Measurements from ENCODE around the gene C1QTNF9B.
"Not testable (repeated sequence)": the region's sequence is repeated elsewhere in the genome, so short reads cannot be mapped to it uniquely, and the experiment has no call there.

Gene C1QTNF9B

DNA sequence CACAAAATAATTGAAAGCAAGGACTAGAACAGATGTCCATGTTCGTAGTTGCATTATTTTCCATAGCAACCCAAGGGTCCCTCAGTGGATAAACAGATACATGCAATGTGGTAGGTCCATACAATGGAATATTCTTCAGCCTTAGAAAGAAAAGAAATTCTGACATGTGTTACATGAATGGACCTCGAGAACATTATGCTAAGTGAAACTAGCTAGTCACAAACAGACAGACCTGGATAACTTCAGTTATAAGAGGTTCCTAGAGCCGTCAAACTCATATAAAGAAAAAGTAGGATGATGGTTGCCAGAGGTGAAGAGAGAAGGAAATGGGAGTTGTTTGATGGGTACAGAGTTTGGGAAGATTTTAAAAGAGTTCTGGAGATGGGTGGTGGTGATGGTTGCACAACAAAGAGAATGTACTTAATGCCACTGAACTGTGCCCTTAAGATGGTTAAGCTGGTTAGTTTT lies at the start of gene C1QTNF9B:
TSS of gene C1QTNF9B (minus strand) at position 51 of the 468 bp plus-strand sequence.
- not testable (repeated sequence) for DNase-seq (ENCODE audit: low spot score)

- DNase-seq (ENCODE audit: low spot score): no peak
These were observed 49.6 kb upstream of the C1QTNF9B start for GRCh38 chr13:23946900-23947299.

GRCh38 chr13:23946067-23946466 lies 48.8 kb upstream of the C1QTNF9B start:
- DNase-seq (ENCODE audit: low spot score): no peak

- no peak for DNase-seq (ENCODE audit: low spot score)
These were observed 48.3 kb upstream of the C1QTNF9B start for GRCh38 chr13:23945612-23946011.

DNA sequence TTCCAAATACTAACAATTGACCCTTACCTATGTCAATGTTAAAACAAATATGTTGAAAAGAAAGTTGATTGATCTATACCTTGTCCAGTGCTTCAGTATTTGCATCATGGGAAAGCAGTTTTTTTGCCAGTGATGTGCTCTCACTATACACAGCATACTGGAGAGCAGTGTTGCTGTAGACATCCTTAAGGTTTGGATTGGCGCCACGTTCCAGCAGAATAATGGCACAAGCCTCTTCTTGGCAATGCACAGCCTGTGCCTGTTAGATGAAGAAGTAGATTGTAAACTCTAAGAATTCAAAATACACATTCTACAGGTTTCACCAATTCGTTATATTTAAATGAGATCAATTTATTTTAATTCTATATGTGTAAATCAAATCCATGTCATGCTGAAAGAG lies 43.9 kb upstream of the C1QTNF9B start:
- no peak for DNase-seq (ENCODE audit: low spot score)

- not testable (repeated sequence) for DNase-seq (ENCODE audit: low spot score)
These were observed 42.4 kb upstream of the C1QTNF9B start for GRCh38 chr13:23939666-23940065.

- no peak for DNase-seq (ENCODE audit: low spot score)
These were observed 37.2 kb upstream of the C1QTNF9B start for GRCh38 chr13:23934520-23934919.

DNA sequence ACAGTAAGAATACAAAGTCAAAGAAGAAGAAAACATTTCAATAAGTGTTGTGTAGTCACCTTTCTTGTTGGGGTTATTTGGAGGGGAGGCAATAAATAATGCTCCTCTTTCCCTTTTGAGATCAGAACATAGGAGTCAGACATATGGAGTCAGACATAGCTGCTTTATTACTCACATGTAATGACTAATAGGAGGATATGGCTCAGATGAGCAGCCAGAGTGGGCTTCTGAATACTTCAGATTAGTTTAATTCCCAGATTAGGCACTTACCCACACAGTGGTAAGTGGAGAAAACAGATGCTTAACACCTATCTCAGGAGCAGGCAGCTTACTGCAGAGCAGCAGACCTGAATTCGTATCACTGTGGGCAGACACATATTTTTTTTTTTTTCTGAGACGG lies 31.7 kb upstream of the C1QTNF9B start:
- DNase-seq (ENCODE audit: low spot score): peak; percentile 44

DNA sequence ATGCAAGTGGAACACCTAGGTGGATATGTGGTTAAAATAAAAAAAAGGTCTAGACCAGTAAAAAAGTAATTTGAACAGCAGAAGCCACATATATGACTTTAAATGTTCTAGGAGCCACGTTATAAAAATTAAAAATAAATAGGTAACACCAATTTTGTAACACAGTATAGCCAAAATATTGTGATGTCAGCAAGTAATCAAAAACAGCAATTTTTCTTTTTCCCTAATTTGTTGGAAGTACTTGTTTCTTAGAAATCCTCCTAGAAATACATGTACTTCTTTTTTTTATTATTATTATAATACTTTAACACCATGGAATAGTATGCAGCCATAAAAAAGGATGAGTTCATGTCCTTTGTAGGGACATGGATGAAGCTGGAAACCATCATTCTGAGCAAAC lies 25.7 kb upstream of the C1QTNF9B start:
- no peak for DNase-seq (ENCODE audit: low spot score)

DNA sequence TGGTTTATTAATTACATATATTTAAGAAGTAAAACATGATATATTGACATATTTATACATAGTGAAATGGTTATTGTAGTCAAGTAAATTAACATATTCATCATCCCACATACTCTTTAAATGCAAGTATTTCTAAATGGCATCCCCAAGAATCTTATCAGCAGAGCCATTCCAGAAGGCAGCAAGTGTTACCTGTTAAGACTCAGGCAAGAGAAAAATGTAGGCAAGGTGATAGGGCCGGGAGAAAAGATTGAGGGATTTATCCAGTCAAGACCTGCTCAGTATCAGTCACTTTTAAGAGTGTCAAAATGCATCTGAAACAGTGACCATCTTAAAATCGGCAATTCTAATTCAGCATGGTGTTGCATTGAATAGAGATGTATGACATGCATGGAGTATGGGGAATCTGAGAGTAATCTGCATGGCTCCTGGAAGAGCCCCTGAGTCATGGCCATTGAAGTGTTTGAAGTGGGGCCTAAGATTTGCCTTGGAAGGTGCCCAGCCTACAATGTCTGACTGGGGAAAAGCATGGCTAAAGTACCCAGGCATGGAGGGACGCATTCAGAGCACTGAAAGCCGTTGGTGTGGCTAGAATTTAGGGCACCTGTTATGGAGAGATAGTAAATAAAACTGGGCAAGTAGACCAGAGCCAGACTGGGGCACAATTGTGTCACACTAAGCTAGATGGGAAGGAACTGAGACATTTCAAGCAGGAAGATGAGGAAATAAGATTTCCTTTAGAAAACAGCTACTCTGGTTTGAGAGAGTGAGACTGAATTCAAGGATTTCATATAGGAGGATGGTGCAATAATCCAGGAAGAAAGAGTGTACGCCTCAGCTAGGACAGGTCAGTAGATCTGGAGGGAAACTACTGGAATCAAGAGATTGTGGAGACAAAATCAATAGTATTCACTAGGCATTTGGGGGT lies 25.0 kb upstream of the C1QTNF9B start:
- no peak for DNase-seq (ENCODE audit: low spot score)

GRCh38 chr13:23921451-23921888 lies 24.2 kb upstream of the C1QTNF9B start:
- DNase-seq (ENCODE audit: low spot score): peak; percentile 56

DNA sequence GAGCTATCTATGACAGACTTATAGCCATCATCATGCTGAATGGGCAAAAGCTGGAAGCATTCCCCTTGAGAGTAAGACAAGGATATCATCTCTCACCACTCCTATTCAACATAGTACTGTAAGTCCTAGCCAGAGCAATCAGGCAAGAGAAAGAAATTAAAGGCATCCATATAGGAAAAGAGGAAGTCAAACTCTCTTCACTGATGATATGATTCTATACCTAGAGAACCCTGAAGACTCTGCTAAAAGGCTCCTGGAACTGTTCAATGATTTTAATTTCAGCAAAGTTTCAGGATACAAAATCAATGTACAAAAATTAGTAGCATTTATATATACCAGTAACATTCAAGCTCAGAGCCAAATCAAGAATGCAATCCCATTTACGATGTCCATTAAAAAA lies 21.7 kb upstream of the C1QTNF9B start:
- DNase-seq (ENCODE audit: low spot score): no peak

- no peak for DNase-seq (ENCODE audit: low spot score)
These were observed 20.9 kb upstream of the C1QTNF9B start for GRCh38 chr13:23918208-23918607.

DNA sequence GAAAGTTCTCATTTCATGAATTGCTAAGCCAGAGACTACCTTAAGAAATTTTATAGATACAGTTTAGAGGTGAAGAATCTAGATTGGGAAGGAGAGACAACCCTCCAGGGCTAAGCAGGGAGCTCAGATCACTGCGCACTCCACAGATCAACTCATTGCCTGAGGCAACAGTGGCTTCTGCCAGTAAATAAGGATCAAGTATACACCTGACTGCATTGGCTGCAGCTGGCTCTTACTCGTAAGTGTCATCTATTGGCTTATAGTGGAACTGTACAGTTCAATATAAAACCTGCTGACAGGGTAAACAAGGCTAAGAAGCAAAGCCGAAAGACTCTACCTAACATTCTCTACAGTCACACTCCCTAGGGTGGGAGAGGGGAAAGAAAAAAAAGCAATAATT lies 18.0 kb upstream of the C1QTNF9B start:
- no peak for DNase-seq (ENCODE audit: low spot score)

DNA sequence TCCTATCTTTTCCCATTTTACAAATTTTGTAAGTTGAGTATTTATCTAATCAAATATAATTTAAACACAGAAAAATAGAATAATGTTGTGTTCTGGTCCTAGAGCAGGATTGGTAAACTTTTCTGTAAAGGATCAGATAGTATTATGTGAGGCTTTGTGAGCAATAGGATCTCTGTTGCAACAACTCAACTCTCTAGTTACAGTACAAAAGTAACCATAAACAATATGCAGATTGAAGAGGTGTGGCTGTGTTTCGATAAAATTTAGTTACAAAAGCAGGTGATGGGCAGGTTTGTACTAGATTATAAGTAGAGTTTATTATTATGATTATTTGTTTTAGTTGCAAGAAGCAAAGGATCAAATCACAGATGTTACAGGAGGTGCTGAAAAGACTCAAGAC lies 15.2 kb upstream of the C1QTNF9B start:
- DNase-seq (ENCODE audit: low spot score): no peak

- no peak for DNase-seq (ENCODE audit: low spot score)
These were observed 12.3 kb upstream of the C1QTNF9B start for GRCh38 chr13:23909606-23910005.

DNA sequence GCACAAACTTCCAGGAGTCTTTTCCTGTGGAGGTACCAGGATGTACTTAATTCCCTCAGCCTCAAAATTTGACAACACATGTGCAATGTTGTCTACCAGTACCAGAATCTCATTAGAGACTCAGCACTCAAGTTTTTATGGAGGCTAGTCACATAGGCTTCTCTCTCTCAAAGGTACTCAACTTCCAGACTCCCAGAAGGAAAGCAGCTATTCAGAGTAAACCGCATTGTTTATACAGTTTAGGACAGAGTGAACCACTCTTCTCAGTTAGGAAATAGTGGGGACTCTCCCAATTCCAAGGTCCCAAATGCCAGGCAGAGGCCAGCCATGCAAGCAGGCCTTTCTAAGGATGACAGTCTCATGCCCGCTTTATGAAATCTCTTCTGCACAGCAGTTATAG lies 8.5 kb upstream of the C1QTNF9B start:
- no peak for DNase-seq (ENCODE audit: low spot score)

GRCh38 chr13:23903906-23904280 lies 6.6 kb upstream of the C1QTNF9B start:
- DNase-seq (ENCODE audit: low spot score): no peak

- DNase-seq (ENCODE audit: low spot score): peak; percentile 25
These were observed 5.9 kb upstream of the C1QTNF9B start for GRCh38 chr13:23902975-23903905.

DNA sequence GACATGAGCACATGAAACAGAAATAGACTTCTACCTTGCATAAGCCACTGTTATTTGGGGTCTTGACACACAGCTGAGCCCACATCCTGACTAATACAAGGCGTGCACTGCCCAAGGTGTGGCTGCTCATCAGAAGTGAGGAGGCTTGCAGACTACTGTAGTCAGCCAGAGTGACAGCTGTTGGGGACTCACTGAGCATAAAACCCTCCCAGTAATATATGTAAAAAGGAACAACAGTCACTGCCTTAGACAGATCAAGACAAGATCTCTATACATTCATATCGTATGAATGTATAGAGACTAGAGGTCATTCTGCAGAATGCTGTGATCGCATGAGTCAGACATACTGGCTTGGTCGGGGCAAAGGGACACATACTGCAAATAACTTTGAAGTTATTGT lies 4.1 kb upstream of the C1QTNF9B start:
- DNase-seq (ENCODE audit: low spot score): no peak

DNA sequence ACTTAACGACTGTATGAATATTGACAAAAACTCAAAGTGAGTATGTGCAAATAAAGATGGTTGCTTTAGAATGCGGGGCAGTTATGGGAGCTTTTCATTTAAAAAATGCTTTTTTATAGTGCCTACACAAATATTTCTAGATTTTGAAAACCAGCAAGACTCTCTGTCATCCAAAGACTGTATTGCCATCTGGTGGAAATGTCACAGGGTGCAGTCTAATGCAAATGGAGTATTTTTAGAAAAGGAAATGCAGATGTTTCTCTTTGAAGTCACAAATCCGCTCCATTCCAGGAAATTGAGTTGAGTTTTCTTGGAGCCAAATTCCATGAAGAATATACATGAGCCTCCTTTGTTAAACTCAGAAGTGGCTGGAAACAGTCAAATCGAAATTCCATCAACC lies 2.3 kb upstream of the C1QTNF9B start:
- peak; percentile 34 for DNase-seq (ENCODE audit: low spot score)

DNA sequence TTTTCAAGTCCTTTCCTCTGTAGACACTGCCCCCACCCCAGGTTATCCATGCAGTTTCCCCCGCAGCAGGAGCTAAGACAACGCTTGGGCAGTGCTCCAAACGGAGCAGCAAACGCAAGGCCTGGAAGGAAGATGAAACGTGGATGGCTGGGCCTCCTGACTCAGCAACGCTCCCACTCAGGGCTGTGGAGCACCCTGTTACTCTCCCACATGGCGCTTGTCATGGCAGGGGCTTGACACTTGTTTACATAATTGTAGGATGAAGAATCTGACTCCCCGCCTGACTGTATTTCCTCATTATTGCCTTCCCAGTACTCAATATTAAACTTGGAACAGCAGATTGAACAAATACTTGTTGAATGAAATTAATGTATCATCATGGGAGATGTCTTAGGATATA lies 799 bp upstream of the C1QTNF9B start:
- peak; percentile 39 for DNase-seq (ENCODE audit: low spot score)

GRCh38 chr13:23894746-23895145 lies 2.6 kb downstream of the C1QTNF9B start:
- DNase-seq (ENCODE audit: low spot score): not testable (repeated sequence)

Measured in AG20443 (cell line).